Fibroblast of lung (primary cell): ENCODE results near the gene SLPI. TPM values are rescaled to one million over a fixed set of nuclear protein-coding genes. Genes with fewer than 3 reads are reported as not detected.

Experiments used
- DNase-seq, 2 donors: peaks; one replicate each; pipeline versions ENCODE4 v3.0.0 to v3.0.0-alpha.2; 2010; ENCODE audit warnings: low read depth in 2 of 2
- H2AFZ ChIP-seq: 2 replicates; pipeline ENCODE4 v1.5.1; 2012; ENCODE audit warnings: low read length, control low read depth, inconsistent platforms
- H3K27ac ChIP-seq: 2 replicates; pipeline ENCODE4 v1.5.1; 2011; ENCODE audit warnings: low read length, control low read depth; ENCODE audit not compliant: insufficient read depth
- H3K27me3 ChIP-seq: 2 replicates; pipeline ENCODE4 v1.5.1; 2011; ENCODE audit warnings: mild to moderate bottlenecking, low read length; ENCODE audit not compliant: control insufficient read depth, insufficient read depth
- H3K36me3 ChIP-seq: 2 replicates; pipeline ENCODE4 v1.5.1; 2011; ENCODE audit warnings: low read length; ENCODE audit not compliant: control insufficient read depth, insufficient read depth
- H3K4me1 ChIP-seq: 2 replicates; pipeline ENCODE4 v1.5.1; 2011; ENCODE audit warnings: low read length; ENCODE audit not compliant: control insufficient read depth, insufficient read depth; ENCODE audit errors: extremely low read depth
- H3K4me2 ChIP-seq: 2 replicates; pipeline ENCODE4 v1.5.1; 2011; ENCODE audit warnings: low read length, control low read depth; ENCODE audit not compliant: insufficient read depth; ENCODE audit errors: extremely low read depth
- H3K4me3 ChIP-seq, 4 experiments: fragments of 200-600 bp in 1 of 4; sonication (generic) in 1 of 4; replicated peaks in 1 of 4; 2 replicates each; pipeline ENCODE4 v1.5.1; 2011 to 2016; ENCODE audit warnings: low read length in 4 of 4, low read depth in 3 of 4, mild to moderate bottlenecking in 3 of 4, control low read depth in 2 of 4, inconsistent platforms in 1 of 4, mixed read lengths in 1 of 4; ENCODE audit not compliant: insufficient read depth in 1 of 4; ENCODE audit errors: control extremely low read depth in 1 of 4
- H3K79me2 ChIP-seq: 2 replicates; pipeline ENCODE4 v1.5.1; 2012; ENCODE audit warnings: mild to moderate bottlenecking, low read length, inconsistent platforms; ENCODE audit not compliant: control insufficient read depth, insufficient read depth
- H3K9ac ChIP-seq: 2 replicates; pipeline ENCODE4 v1.5.1; 2011; ENCODE audit warnings: mild to moderate bottlenecking, low read length, control low read depth; ENCODE audit not compliant: insufficient read depth
- H3K9me3 ChIP-seq: 2 replicates; pipeline ENCODE4 v1.5.1; 2012; ENCODE audit warnings: low read depth, low read length; ENCODE audit not compliant: control insufficient read depth, insufficient read depth
- H4K20me1 ChIP-seq: 2 replicates; pipeline ENCODE4 v1.5.1; 2011; ENCODE audit warnings: low read length; ENCODE audit not compliant: control insufficient read depth, insufficient read depth; ENCODE audit errors: extremely low read depth
- CTCF ChIP-seq, 2 donors: IDR thresholded peaks in 1 of 2; conservative IDR thresholded peaks in 1 of 2; 1 replicate in 1 of 2; 2 replicates in 1 of 2; pipeline ENCODE4 v1.5.1; 2011 to 2012; ENCODE audit warnings: low read length in 2 of 2, control low read depth in 1 of 2, inconsistent platforms in 1 of 2, low read depth in 1 of 2, mild to moderate bottlenecking in 1 of 2
- EZH2 ChIP-seq: IDR thresholded peaks from 2 replicates; pipeline ENCODE4 v1.5.1; 2012; ENCODE audit warnings: low read length, control low read depth, mild to moderate bottlenecking; ENCODE audit errors: missing control alignments
- polyA plus RNA-seq, 2 donors: library from polyadenylated mRNA; depleted of rRNA in 1 of 2; stranded (reverse) in 1 of 2; unstranded in 1 of 2; fragments of >200 nt; gene quantifications; 2 replicates each; pipeline ENCODE4 v1.2.1, GENCODE V29; 2011 to 2012; ENCODE audit warnings: missing spikeins in 1 of 2
- total RNA-seq: library from RNA; depleted of rRNA; stranded (reverse); fragments of >200 nt; gene quantifications from 2 replicates; pipeline ENCODE4 v1.2.1, GENCODE V29; 2014

SLPI gene
- total and polyA plus RNA-seq, 2 donors (not counting 1 experiment from before 2014, with no cell fraction given), result 0.17 to 3.7 TPM

DNA sequence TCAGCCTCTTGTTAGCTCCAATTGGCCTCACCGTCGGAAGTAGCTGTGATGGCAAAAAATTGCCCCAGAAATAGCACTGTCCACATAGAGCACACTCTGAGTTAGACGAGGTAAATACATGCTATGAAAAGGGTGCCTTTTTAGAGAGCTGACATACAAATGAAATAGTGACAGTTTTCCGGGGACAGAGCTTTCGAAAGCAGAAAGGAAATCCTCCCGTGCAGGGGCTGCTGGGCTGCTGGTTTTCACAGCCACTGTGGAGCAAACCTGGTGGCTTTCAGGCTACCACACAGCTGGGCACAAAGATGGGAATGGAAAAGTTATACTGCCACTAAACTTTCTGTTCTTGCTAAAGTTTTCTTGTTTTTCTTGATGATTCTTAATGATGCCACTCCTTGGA lies 8.3 kb downstream of the SLPI start:
- peaks cover 3% of the 10 kb centered on the region for H3K27me3 ChIP-seq

GRCh38 chr20:45238139-45238538 lies 16.2 kb downstream of the SLPI start:
- Histone ChIP-seq H3K27ac (no peak overlapping the region), H3K36me3 (no peaks in the 10 kb centered on the region), H3K79me2 (no peaks in the 10 kb centered on the region), H4K20me1 (no peaks in the 10 kb centered on the region), H3K4me2 (no peak overlapping the region), H3K27me3 (no peaks in the 10 kb centered on the region), H3K9me3 (no peaks in the 10 kb centered on the region), H3K4me3 (no peak overlapping the region), H3K4me1 (no peaks in the 10 kb centered on the region), H3K9ac (no peak overlapping the region), H2AFZ (no peak overlapping the region)
- DNase-seq, result no peak
- no peak for TF ChIP-seq EZH2
- no peak for TF ChIP-seq CTCF (conservative IDR thresholded peaks at IDR 0.05 in 1 of 2, IDR thresholded peaks at IDR 0.05 in 1 of 2; ENCODE audit: low read depth in 1 of 2, low read length in 2 of 2)

More for the DNA sequence above, 8.3 kb downstream of the SLPI start:
- H3K9me3 ChIP-seq, result no peaks in the 10 kb centered on the region
- H2AFZ ChIP-seq, result no peak overlapping the region
- H3K4me3 ChIP-seq, result no peak overlapping the region
- no peak overlapping the region for H3K4me2 ChIP-seq
- no peak overlapping the region for H3K27ac ChIP-seq
- H3K9ac ChIP-seq, result no peak overlapping the region
- TF ChIP-seq EZH2, result no peak
- TF ChIP-seq CTCF (conservative IDR thresholded peaks at IDR 0.05 in 1 of 2, IDR thresholded peaks at IDR 0.05 in 1 of 2; ENCODE audit: low read depth in 1 of 2, low read length in 2 of 2), result no peak
- DNase-seq, result no peak
- H3K4me1 ChIP-seq, result no peaks in the 10 kb centered on the region
- no peaks in the 10 kb centered on the region for H3K36me3 ChIP-seq
- no peaks in the 10 kb centered on the region for H4K20me1 ChIP-seq
- H3K79me2 ChIP-seq, result no peaks in the 10 kb centered on the region

DNA sequence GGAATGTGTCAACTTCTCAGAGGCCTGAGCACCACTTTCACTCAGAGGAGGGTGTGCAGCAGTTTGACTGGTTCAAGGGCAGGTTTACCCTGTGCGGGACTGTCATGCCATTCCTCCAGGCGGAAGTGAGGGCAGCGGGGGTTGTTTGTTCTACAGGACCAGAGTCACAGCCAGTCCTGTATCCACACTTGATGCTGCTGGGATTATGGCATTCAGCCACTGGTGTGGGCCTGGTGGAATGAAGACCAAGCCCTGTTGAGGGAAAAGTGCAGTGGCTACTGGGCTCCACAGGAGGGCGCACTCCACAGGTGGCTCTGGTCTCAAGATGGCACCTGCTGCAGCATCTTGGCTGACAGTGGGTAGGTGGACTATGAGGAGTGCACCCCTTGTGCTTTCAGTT lies 18.4 kb downstream of the SLPI start:
- no peaks in the 10 kb centered on the region for H4K20me1 ChIP-seq
- no peak overlapping the region for H3K9ac ChIP-seq
- H3K4me1 ChIP-seq, result no peaks in the 10 kb centered on the region

More for the DNA sequence above, 18.4 kb downstream of the SLPI start:
- no peak overlapping the region for H2AFZ ChIP-seq
- no peak for DNase-seq
- no peaks in the 10 kb centered on the region for H3K36me3 ChIP-seq
- peak in 1 of 2 donors; percentile 32 for TF ChIP-seq CTCF (conservative IDR thresholded peaks at IDR 0.05 in 1 of 2, IDR thresholded peaks at IDR 0.05 in 1 of 2; ENCODE audit: low read depth in 1 of 2, low read length in 2 of 2)
- no peak for TF ChIP-seq EZH2
- no peak overlapping the region for H3K4me3 ChIP-seq
- H3K9me3 ChIP-seq, result no peaks in the 10 kb centered on the region
- H3K27me3 ChIP-seq, result no peaks in the 10 kb centered on the region
- H3K4me2 ChIP-seq, result no peak overlapping the region
- no peak overlapping the region for H3K27ac ChIP-seq
- H3K79me2 ChIP-seq, result no peaks in the 10 kb centered on the region
